Hematopoietic multipotent progenitor cell treated with erythropoietin and hydrocortisone succinate and interleukin-3 and kit ligand, for 15 days (in vitro differentiated cells): ENCODE data around the gene UBE2Z.
"Not testable (repeated sequence)": the region's sequence is repeated elsewhere in the genome, so short reads cannot be mapped to it uniquely, and the experiment has no call there.

ENCODE experiments used
- DNase-seq: peaks from one replicate; pipeline ENCODE4 v3.0.0-alpha.2; 2015; ENCODE audit warnings: low spot score

UBE2Z gene

GRCh38 chr17:48908047-48908843 is at the start of gene UBE2Z:
Gene UBE2Z (plus strand): TSS chr17:48908407. CDS start chr17:48908504, 97 bp downstream.
- peak; percentile 95 for DNase-seq

GRCh38 chr17:48860034-48860433 is 48.2 kb upstream of the UBE2Z start:
- DNase-seq, result no peak

GRCh38 chr17:48860456-48860855 is 47.8 kb upstream of the UBE2Z start:
- DNase-seq, result no peak

- no peak for DNase-seq
Measured at GRCh38 chr17:48868916-48869500, 39.2 kb upstream of the UBE2Z start.

- no peak for DNase-seq
Measured at GRCh38 chr17:48869821-48870318, 38.3 kb upstream of the UBE2Z start.

- no peak for DNase-seq
Measured at GRCh38 chr17:48871035-48871550, 37.1 kb upstream of the UBE2Z start.

GRCh38 chr17:48871551-48872351 is 36.5 kb upstream of the UBE2Z start:
- no peak for DNase-seq

GRCh38 chr17:48872409-48872808 is 35.8 kb upstream of the UBE2Z start:
- DNase-seq, result not testable (repeated sequence)

GRCh38 chr17:48873209-48873608 is 35.0 kb upstream of the UBE2Z start:
- no peak for DNase-seq

- DNase-seq, result no peak
Measured at GRCh38 chr17:48873696-48874443, 34.3 kb upstream of the UBE2Z start.

GRCh38 chr17:48878920-48879898 is 29.0 kb upstream of the UBE2Z start:
- peak; percentile 76 for DNase-seq

- DNase-seq, result no peak
Measured at GRCh38 chr17:48882272-48882671, 25.9 kb upstream of the UBE2Z start.

GRCh38 chr17:48883171-48883570 is 25.0 kb upstream of the UBE2Z start:
- no peak for DNase-seq

- DNase-seq, result no peak
Measured at GRCh38 chr17:48890086-48890485, 18.1 kb upstream of the UBE2Z start.

GRCh38 chr17:48892940-48893645 is 15.1 kb upstream of the UBE2Z start:
- DNase-seq, result no peak

- no peak for DNase-seq
Measured at GRCh38 chr17:48893646-48894508, 14.3 kb upstream of the UBE2Z start.

- DNase-seq, result no peak
Measured at GRCh38 chr17:48894886-48895285, 13.3 kb upstream of the UBE2Z start.

- no peak for DNase-seq
Measured at GRCh38 chr17:48901241-48901640, 7.0 kb upstream of the UBE2Z start.

- no peak for DNase-seq
Measured at GRCh38 chr17:48903401-48903800, 4.8 kb upstream of the UBE2Z start.
